Measurements from ENCODE around the gene NKX1-1. TPM values are rescaled to one million over a fixed set of nuclear protein-coding genes. Genes with fewer than 3 reads are reported as not detected.

The NKX1-1 gene
- polyA plus RNA-seq, 1 experiment: not detected

DNA sequence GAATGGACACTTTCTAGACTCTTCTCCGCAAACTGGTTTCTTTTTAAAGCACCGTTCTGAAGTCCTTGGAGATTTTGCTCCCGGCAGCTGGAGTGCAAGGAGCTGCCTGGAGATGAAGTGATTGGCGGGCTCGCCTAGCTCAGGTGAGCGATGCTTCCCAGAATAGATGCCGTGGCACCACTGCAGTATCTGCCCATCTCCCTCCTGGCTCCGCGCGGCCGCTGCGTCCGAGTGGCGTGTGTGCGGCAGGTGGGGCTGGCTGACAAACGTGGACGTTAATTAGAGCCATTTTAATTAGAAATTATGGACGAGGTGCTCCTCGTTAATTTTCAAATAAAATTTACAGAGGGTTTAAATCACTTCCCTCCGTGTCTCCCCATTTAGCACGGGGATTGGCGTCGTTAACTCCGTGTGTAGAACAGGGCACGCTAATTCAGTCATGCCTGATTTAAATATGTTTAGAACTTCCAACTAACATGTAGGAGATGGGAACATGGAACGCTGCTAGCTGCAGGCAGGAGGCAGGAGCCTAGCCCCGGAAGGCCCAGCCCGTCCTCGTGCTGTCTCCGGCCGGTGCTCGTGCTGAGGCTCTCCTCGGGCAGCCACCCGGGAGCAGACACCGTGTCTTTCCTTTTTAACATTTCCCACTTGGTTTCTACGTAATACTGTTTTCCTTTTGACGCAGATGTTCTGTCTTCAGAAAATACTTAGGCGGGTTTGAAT, 47.7 kb downstream of the NKX1-1 start:
- Histone ChIP-seq H3K27me3 (ENCODE audit: control insufficient read depth, insufficient read depth, low read length) (no peaks in the 10 kb centered on the region), H3K36me3 (ENCODE audit: control insufficient read depth, insufficient read depth, low read length) (peaks cover 13% of the 10 kb centered on the region), H3K4me3 (ENCODE audit: low read depth, low read length) (no peak overlapping the region)
- TF ChIP-seq, protein P1, sequence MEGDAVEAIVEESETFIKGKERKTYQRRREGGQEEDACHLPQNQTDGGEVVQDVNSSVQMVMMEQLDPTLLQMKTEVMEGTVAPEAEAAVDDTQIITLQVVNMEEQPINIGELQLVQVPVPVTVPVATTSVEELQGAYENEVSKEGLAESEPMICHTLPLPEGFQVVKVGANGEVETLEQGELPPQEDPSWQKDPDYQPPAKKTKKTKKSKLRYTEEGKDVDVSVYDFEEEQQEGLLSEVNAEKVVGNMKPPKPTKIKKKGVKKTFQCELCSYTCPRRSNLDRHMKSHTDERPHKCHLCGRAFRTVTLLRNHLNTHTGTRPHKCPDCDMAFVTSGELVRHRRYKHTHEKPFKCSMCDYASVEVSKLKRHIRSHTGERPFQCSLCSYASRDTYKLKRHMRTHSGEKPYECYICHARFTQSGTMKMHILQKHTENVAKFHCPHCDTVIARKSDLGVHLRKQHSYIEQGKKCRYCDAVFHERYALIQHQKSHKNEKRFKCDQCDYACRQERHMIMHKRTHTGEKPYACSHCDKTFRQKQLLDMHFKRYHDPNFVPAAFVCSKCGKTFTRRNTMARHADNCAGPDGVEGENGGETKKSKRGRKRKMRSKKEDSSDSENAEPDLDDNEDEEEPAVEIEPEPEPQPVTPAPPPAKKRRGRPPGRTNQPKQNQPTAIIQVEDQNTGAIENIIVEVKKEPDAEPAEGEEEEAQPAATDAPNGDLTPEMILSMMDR (IDR thresholded peaks at IDR 0.05; ENCODE audit: insufficient read depth, low read depth, low read length): no peak
- ChIA-PET POLR2A (no interaction called here), CTCF (interaction anchor here (0.6 to 9.9 kb wide), 3 partner anchors 155 to 425 kb away, joined by 4 to 103 read pairs (median 12); no protein-coding TSS in a partner anchor)
- DNase-seq (ENCODE audit: low read depth): no peak

DNA sequence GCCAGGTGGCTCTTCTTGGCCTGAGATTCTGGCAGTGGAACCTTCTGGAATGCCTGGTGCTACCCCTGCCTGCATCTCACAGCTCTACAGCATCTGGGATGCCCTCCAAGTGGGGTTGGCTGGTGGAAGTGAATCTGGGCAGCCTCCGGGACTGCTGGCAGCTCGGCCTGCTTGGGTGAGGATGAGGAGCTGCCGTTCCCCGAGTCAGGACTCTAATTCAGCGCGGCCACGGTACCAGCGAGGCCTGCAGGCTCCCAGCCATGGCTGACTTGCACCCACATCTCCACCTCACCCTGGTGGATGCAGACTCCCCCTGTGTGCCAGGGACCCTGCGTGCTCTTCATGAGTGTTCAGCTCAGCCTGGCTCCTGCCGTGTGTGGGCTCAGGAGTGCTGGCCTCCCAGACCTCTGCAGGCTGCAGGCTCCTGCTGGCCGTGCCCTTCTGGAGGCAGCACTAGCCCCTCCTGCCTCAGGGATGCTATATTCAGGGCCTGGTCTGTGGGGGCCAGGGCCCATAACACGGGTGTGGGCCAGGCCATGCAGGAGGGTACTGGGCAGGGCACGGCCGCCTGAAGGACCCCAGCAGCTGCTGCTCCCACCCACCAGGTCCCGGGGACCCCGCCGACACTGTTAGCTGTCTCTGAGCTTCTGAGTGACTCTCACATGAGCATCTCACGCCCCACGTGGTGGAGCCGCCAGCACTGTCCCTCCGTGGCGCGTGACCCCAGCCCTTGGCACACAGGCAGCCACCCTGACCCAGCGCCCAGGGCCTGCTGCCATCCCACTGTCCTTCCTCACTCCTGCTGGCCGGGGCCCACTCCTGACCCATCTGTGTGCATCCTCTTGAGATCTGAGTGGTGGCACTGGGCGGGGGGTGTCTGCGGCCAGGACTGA, 48.6 kb downstream of the NKX1-1 start:
- TF ChIP-seq, protein P1 (IDR thresholded peaks at IDR 0.05; ENCODE audit: insufficient read depth, low read depth, low read length): no peak
- no peaks in the 10 kb centered on the region for H3K27me3 ChIP-seq (ENCODE audit: control insufficient read depth, insufficient read depth, low read length)
- ChIA-PET CTCF (interaction anchor here (0.7 to 9.9 kb wide), 10 partner anchors 8 to 365 kb away, joined by 3 to 103 read pairs (median 8); partner anchors contain the start of gene UVSSA), POLR2A (no interaction called here)
- H3K4me3 ChIP-seq (ENCODE audit: low read depth, low read length): no peak overlapping the region
- DNase-seq (ENCODE audit: low read depth): no peak
- H3K36me3 ChIP-seq (ENCODE audit: control insufficient read depth, insufficient read depth, low read length): peaks cover 15% of the 10 kb centered on the region

DNA sequence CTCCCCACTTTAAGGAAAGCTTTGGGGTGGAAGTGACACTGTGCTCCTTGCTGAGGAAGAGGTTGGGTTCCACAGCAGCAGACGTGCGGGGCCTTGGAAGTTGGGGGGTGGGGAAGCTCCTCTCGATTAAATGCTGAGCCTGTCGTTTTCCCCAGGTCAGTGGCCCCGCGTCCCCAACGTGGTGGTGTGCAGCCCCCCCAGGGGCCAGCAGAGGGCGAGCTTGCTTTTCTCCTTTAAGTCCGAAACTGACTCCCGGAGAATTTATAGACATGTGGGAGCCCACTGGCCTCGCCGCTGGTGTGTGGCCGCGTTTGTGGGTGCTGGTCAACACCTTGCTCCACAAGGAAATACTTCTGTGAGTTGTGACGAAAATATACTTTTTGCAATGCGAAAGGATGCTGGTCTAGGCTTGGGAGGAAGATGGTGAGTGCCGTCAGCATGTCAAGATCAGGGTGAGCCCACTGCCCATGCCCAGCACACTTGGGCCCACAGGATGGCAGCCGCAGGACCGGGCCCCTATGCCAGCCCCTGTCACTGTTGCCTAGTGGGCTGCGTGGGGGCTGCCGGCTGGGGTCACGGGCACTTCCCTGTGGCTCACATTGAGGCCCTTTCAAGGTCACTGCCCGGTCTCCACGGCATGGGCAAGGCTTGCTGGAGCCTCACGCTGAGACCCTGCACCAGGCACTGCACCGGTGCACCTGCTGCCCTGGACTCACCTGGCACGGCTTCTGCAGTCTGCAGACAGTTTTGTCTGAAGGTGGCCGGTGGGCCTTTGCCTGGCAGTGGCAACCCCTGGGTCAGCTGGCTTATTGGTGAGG, 49.9 kb downstream of the NKX1-1 start:
- no peak overlapping the region for H3K4me3 ChIP-seq (ENCODE audit: low read depth, low read length)
- H3K27me3 ChIP-seq (ENCODE audit: control insufficient read depth, insufficient read depth, low read length): no peaks in the 10 kb centered on the region
- ChIA-PET CTCF (interaction anchor here (0.6 to 9.9 kb wide), 37 partner anchors 9 to 373 kb away, joined by 3 to 103 read pairs (median 4); partner anchors contain the start of gene UVSSA), POLR2A (interaction anchor here (0.8 kb wide), 1 partner anchor 10 kb away, joined by 3 read pairs; the partner anchor contains the start of gene UVSSA)
- peaks cover 20% of the 10 kb centered on the region for H3K36me3 ChIP-seq (ENCODE audit: control insufficient read depth, insufficient read depth, low read length)
- DNase-seq (ENCODE audit: low read depth): no peak
- TF ChIP-seq, protein P1 (IDR thresholded peaks at IDR 0.05; ENCODE audit: insufficient read depth, low read depth, low read length): peak; percentile 89

DNA sequence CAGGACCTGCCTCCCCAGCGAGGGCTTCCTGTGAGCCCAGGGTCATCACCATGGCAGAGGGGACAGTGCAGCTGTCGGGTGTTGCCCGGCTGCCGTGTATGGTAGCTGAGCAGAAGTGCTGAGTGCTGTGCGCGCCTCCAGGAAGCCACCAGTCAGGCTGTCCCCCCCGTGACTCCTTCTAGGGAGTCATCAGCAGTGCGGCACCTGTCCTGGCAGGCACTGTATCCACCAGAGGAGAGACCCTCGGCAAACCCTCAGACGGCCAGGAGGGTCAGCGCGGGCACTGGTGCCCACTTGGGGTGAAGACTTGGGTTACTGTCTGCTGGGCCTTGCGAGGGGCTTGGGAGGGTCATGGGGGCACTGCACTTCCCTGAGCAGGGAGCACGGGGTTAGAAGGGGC, 50.9 kb downstream of the NKX1-1 start:
- ChIA-PET POLR2A (no interaction called here), CTCF (interaction anchor here (0.5 to 9.9 kb wide), 30 partner anchors 8 to 374 kb away, joined by 3 to 103 read pairs (median 4); partner anchors contain the start of gene UVSSA)
- H3K4me3 ChIP-seq (ENCODE audit: low read depth, low read length): no peak overlapping the region
- TF ChIP-seq, protein P1 (IDR thresholded peaks at IDR 0.05; ENCODE audit: insufficient read depth, low read depth, low read length): no peak
- H3K36me3 ChIP-seq (ENCODE audit: control insufficient read depth, insufficient read depth, low read length): peaks cover 20% of the 10 kb centered on the region
- no peak for DNase-seq (ENCODE audit: low read depth)
- H3K27me3 ChIP-seq (ENCODE audit: control insufficient read depth, insufficient read depth, low read length): no peaks in the 10 kb centered on the region

All from BJ (cell line).